ENCODE measurements around the gene ZNF275.

DNA sequence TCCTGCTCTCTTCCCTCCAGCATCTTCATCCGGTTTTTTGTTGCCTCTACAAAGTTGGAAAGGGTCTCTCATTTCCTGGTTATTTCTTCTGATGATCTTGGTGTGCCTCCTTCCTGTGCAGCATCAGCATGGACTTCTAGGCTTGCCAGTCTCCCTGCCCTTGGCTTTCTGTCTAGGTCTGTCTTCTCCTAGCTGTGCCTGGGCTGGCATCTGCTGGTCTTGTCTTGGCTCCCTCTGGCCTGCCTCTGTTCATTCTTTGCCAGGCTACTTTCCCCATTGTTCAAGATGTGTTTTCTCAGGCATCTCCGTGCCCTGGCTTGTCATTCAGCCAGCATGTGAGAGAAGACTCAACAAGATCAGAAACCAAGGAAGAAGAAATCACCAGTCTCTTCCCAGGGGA is 9.7 kb downstream of the ZNF275 start:
- TF ChIP-seq POLR2A (IDR thresholded peaks at IDR 0.05; ENCODE audit: low read length) (no peak), GATA1 (IDR thresholded peaks at IDR 0.05; ENCODE audit: low read depth, low read length) (no peak)

Data from erythroblast (primary cell).